ENCODE measurements around the gene FTL.

The FTL gene

DNA sequence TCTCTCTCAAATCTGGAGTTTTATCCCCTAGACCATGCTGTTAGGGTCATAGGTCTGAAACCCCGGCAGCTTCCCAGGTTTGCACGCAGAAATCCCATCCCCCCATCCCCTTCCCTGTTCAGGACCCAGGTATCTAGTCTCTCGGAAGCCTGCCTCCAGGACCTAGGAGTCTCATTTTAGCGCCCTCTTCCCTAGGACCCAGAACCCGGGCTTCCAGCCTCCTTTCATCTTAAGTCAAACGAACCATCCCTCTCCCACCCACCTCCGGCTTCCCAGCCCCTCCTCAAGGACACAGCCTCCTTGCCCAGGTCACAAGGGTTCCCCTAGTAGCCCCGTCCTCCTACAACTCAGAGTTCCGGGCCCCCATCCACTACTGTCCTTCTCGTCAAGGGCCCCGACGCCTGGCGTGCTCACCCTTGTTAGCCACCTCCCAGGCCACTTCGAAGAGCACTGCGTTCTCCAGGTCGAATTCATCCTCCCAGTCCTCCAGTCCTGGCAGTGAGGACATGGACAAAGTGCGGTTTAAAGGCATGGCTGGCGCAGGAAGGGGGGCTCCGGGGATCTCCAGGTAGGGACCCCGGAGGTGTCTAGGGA is 27.6 kb downstream of the FTL start:
- DNase-seq (ENCODE audit: low read depth): no peak

DNA sequence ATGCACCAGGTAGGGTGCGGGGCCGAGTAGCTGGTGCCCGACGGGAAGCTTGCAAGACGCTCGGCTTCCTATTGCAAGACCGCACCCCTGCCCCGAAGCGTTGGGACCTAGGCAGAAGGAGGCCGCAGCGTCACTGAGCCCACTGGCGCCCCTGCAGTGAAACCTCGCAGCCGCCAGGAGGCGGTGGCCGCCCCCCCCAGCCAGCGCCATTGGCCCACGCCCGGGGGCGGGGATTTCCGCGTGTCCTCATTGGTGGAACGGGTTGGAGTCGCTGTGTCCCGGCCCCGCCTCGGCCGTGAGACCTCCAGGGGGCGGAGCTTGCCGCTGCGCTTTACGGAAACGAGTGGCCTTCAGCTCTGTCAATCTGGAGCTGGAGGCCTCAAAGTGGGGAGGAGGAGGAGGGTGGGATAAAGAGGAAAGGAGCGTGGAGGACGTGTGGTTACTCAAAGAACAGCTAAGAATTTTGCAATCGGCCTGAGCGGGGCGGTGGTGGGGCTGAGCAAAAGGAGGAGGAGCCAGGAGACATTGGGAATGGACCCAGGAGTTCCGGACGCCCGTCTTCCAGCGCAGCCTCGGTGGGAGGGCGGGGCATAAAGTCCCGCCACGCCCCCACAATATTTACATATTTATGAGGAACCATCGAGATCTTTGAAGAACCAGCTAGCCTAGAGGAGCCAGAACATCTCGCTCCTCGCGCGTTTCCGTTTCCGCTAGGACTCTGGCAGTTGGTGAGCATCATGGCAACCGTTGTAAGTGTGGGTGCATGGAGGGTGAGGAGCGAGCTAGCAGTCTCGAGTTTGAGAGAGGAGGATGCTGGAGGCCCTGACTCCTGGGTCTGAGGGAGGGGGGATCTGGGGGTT is 28.3 kb downstream of the FTL start, which contains the start of the genes GYS1 and RUVBL2:
Gene GYS1, minus strand, starts transcription at position 135 of the 860 bp plus-strand sequence. CDS start 197 bp downstream, outside the sequence.
Gene RUVBL2, plus strand, starts transcription at position 713 of the 860 bp plus-strand sequence. Its CDS starts 25 bp downstream, at position 738.
- DNase-seq (ENCODE audit: low read depth): peak; percentile 100

GRCh38 chr19:48994035-48994386 is 28.9 kb downstream of the FTL start:
- no peak for DNase-seq (ENCODE audit: low read depth)

GRCh38 chr19:48997972-48998371 is 32.9 kb downstream of the FTL start:
- DNase-seq (ENCODE audit: low read depth): peak; percentile 48

DNA sequence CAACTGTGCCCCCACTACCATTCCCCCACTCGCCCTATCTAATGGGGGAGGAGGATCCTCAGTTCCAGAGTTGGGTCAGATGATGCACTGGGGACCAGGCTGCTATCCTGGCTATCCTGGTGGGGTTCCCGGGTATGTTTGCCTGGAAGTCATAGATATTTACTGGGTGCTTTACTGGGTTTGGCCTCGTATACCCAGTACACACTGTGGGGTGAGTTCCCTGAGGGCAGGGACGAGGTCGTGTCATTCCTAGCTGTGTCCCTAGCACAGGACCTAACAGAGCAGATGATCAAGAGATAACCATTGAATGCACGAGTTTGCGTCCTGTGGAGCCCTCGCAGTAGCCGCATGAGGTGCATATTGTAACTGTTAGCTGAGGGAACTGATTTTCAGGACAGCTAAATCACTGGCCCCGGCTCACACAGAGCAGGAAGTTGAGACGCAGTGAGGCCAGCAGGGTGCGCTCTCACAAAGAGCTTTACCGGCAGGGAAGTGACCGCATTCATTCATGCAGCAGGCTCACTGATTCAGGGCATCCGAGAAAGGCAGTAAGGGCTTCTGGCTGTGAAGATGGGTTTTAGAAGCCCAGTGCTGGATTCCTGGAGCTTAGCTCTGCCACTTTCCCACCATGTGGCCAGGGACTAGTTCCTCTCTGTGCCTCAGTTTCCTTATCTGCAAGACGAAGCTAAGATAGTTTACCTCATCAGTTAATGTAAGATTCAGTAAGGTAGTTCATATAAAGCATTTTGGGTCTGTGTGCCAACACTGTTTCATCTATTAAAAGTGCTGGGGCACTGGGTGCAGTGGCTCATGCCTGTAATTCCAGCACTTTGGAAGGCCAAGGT is 34.6 kb downstream of the FTL start:
- peak; percentile 58 for DNase-seq (ENCODE audit: low read depth)

DNA sequence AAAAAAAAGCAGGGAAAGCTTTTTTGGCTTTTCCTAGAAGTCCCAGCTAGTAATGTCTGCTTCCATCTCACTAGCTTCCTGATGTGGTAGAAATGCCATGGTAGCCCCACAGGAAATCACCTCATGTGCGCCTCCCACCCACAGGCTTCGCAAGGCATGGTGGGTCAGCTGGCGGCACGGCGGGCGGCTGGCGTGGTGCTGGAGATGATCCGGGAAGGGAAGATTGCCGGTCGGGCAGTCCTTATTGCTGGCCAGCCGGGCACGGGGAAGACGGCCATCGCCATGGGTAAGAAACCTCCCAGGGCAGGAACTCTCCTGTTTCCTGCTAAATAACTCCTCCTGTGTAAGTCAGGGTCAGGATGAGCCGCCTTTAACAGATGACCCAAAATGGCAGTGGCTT is 39.0 kb downstream of the FTL start:
- no peak for DNase-seq (ENCODE audit: low read depth)

DNA sequence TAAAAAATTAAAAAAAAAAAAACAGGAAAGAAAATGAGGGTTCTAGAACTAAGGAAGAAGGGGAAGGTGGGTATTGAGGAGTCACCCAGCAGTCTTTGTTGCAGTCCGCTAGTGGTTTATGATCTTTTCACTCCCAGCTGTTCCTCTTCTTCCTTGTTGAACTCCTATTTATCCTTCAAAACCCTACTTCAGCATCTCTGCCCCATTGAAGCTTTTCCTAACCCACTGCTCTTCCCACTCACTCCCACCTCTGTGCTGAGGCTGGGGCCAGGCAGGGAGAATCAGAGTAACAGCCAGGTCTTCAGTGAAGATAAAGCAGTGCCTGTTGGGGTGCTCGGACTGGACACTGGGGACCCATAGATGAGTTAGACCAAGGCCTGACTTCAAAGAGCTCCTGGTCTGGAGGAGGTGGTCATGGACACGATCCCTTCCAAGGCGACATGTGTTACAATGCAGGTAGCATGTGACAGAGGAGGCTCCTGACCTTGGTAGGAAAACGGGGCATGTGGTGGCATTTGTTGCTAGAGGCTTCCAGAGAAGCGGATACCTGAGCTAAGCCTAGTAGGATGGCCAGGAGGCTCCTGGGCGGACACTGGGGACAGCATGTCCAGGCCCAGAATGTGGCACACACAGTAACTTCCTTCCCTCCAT is 40.0 kb downstream of the FTL start:
- no peak for DNase-seq (ENCODE audit: low read depth)

- DNase-seq (ENCODE audit: low read depth): no peak
Observed at GRCh38 chr19:49006905-49007304, 41.8 kb downstream of the FTL start.

DNA sequence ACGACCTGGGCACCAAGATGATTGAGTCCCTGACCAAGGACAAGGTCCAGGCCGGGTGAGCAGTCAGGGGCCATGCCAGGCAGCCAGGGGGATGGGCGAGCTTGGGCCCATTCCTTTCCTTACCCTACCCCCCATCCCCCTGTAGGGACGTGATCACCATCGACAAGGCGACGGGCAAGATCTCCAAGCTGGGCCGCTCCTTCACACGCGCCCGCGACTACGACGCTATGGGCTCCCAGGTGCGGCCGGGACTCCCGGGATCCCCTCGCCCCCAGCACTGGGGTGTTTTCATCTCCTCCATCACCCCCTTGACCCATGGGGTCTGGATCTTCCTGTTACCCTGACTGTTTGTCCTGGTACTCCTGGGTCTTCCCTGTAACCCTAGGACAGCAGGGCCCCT is 44.7 kb downstream of the FTL start:
- DNase-seq (ENCODE audit: low read depth): no peak

- no peak for DNase-seq (ENCODE audit: low read depth)
Observed at GRCh38 chr19:49010453-49010852, 45.3 kb downstream of the FTL start.

GRCh38 chr19:49011194-49011593 is 46.1 kb downstream of the FTL start:
- no peak for DNase-seq (ENCODE audit: low read depth)

DNA sequence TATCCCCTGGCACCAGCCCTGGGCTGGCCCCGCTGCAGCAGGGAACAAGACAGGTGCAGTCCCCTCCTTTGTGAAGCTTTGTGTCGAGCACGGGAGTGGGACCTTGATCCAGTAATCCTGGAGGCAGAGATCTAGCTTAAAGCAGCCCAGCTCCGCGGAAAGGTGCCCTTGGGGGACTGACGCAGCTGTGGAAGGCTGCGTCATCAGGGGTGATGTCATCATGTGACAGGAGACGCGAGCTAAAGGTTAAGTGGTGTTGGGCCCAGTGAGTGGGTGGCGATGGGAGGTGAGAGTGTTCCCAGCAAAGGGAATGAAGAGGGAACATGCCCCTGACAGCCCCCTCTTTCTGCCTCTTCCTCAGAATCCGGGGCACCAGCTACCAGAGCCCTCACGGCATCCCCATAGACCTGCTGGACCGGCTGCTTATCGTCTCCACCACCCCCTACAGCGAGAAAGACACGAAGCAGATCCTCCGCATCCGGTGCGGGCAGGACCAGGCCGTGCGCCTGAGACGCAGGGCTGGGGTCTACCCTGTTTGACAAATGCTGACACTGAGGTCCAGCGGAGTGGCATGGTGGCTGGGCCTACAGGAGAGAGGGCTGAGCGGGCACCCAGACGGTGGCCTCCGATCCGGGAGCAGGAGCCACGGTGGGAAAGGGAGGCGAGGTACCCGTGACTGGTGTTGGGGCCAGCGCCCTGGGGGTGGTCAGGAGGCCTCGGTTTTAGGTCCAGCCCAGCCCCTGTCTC is 49.2 kb downstream of the FTL start:
- DNase-seq (ENCODE audit: low read depth): no peak

GRCh38 chr19:49014870-49015255 is 49.8 kb downstream of the FTL start:
- no peak for DNase-seq (ENCODE audit: low read depth)

DNA sequence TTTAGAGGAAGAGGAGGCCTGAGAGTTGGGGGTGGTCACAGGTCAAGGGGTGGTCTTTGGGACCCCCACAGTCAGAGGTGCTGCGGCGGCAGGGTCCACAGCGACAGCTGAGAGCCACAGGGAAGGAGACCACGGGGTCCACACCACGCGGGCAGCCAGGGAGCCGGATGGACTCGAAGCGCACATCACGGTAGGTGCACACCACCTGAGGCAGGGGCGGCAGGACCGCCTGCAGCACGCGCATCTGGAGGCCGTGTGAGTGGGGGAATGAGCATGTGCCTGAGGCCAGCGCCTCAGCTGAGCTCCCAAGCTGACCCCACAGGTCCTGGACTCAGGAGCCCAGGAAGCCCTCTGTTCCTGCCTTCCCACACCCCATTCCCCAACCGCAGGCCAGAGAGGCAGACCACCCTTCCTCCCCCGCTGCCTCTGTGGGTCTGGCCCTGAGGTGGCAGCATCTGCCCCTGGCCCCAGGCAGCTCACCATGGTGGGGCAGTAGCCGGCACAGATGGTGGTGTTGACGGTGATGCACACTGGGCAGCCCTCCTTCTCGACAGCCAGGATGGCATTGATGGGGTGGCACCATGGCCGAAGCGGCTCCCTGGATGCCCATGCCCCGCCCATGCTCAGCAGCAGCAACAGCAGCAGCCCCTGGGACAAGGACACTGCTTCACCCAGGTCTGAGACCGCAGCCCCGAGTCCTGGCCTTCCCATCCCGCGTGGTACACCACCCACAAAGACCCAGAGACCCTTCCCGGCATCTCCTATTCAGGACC is 51.1 kb downstream of the FTL start:
- no peak for DNase-seq (ENCODE audit: low read depth)
